ENCODE data around the gene RASL10A. TPM values are rescaled to one million over a fixed set of nuclear protein-coding genes. Genes with fewer than 3 reads are reported as not detected.

RASL10A gene
- total and polyA plus RNA-seq, 2 experiments from 2014 or later: 1.6 to 3.0 TPM

GRCh38 chr22:29267462-29267857, 48.0 kb downstream of the RASL10A start:
- Histone ChIP-seq H3F3A (replicated peaks; ENCODE audit: low read depth) (0 out of 2 replicates have a peak, but pooled peaks cover 2% of the 10 kb centered on the region), H3K27me3 (ENCODE audit: insufficient read depth) (no peaks in the 10 kb centered on the region), H3K9me2 (ENCODE audit: insufficient read depth) (no peaks in the 10 kb centered on the region), H3K79me2 (replicated peaks; ENCODE audit: insufficient read depth) (peaks cover 65% of the 10 kb centered on the region), H3K4me1 (ENCODE audit: insufficient read depth) (peaks cover 30% of the 10 kb centered on the region), H3K4me3 (peak overlapping the region; percentile 99), H3K36me3 (ENCODE audit: insufficient read depth) (peaks cover 22% of the 10 kb centered on the region), H2AFZ (peak overlapping the region; percentile 100), H3K4me2 (peak overlapping the region; percentile 100), H4K20me1 (replicated peaks; ENCODE audit: insufficient read depth) (peaks cover 36% of the 10 kb centered on the region), H3K27ac (ENCODE audit: low read depth) (peak overlapping the region; percentile 100)
- peaks cover 18% of the 10 kb centered on the region for H3K27me3 Mint-ChIP-seq (ENCODE audit: insufficient read depth, low read depth, poor library complexity)
- H3K27ac Mint-ChIP-seq: peak overlapping the region; percentile 100
- DNase-seq (ENCODE audit: low spot score) (no peak), ATAC-seq (peak; percentile 41)
- H3K9me3 Mint-ChIP-seq: no peaks in the 10 kb centered on the region
- H3K36me3 Mint-ChIP-seq (ENCODE audit: low read depth): peaks cover 73% of the 10 kb centered on the region
- TF ChIP-seq JUNB (IDR thresholded peaks at IDR 0.05; ENCODE audit: unreplicated experiment) (no peak), ZNF114 (CRISPR knock-in tag; IDR thresholded peaks at IDR 0.05) (no peak), EZH2 (IDR thresholded peaks at IDR 0.05; ENCODE audit: low read depth, unreplicated experiment) (no peak), ZNF462 (CRISPR knock-in tag; IDR thresholded peaks at IDR 0.05) (no peak), ETS1 (IDR thresholded peaks at IDR 0.05) (no peak), POLR2AphosphoS5 (IDR thresholded peaks at IDR 0.05; ENCODE audit: low read depth) (no peak), REST (IDR thresholded peaks at IDR 0.05; ENCODE audit: unreplicated experiment) (no peak), CTCF (conservative IDR thresholded peaks at IDR 0.05; ENCODE audit: low read depth in 2 of 2) (no peak), EZH2phosphoT487 (IDR thresholded peaks at IDR 0.05; ENCODE audit: unreplicated experiment) (no peak), NANOG (IDR thresholded peaks at IDR 0.05; ENCODE audit: borderline replicate concordance) (no peak)
- peaks cover 36% of the 10 kb centered on the region for H3K4me1 Mint-ChIP-seq
- H3K4me3 Mint-ChIP-seq: peak overlapping the region; percentile 92

Data from GM23338 (cell line).